NT2/D1 (cell line): ENCODE measurements around the gene SRSF12.
"Not testable (repeated sequence)": the region's sequence is repeated elsewhere in the genome, so short reads cannot be mapped to it uniquely, and the experiment has no call there.

ENCODE experiments used
- DNase-seq: peaks from one replicate; pipeline ENCODE4 v3.0.0-alpha.2; 2011; ENCODE audit warnings: low read depth, low spot score
- H3K27me3 ChIP-seq: 2 replicates; pipeline ENCODE4 v1.6.0; 2011; ENCODE audit warnings: mild to moderate bottlenecking; ENCODE audit not compliant: insufficient read length, insufficient read depth
- H3K36me3 ChIP-seq: 2 replicates; pipeline ENCODE4 v1.6.1; 2011; ENCODE audit warnings: mild to moderate bottlenecking, low read length, mixed read lengths; ENCODE audit not compliant: insufficient read depth, insufficient read length
- H3K4me1 ChIP-seq: 2 replicates; pipeline ENCODE4 v1.5.1; 2011; ENCODE audit not compliant: insufficient read depth, insufficient read length
- H3K4me3 ChIP-seq: 2 replicates; pipeline ENCODE4 v1.5.1; 2011; ENCODE audit warnings: low read depth; ENCODE audit not compliant: insufficient read length
- H3K9ac ChIP-seq: 2 replicates; pipeline ENCODE4 v1.6.0; 2011; ENCODE audit warnings: low read depth; ENCODE audit not compliant: insufficient read length
- H3K9me3 ChIP-seq: 2 replicates; pipeline ENCODE4 v1.5.1; 2011; ENCODE audit warnings: mild to moderate bottlenecking, low read length; ENCODE audit not compliant: insufficient read depth
- SUZ12 ChIP-seq: IDR thresholded peaks from 2 replicates; pipeline ENCODE4 v1.6.1; 2011; ENCODE audit not compliant: insufficient read length, insufficient read depth; ENCODE audit errors: extremely low read depth
- YY1 ChIP-seq: IDR thresholded peaks from 2 replicates; pipeline ENCODE4 v1.6.1; 2011; ENCODE audit not compliant: insufficient read length, insufficient read depth
- ZNF274 ChIP-seq: IDR thresholded peaks from 2 replicates; pipeline ENCODE4 v1.6.1; 2011; ENCODE audit warnings: mild to moderate bottlenecking, low read depth, low read length

SRSF12 gene

GRCh38 chr6:89068695-89069094 lies 49.2 kb downstream of the SRSF12 start:
- H3K4me1 ChIP-seq, result no peaks in the 10 kb centered on the region
- H3K9me3 ChIP-seq, result no peaks in the 10 kb centered on the region
- H3K36me3 ChIP-seq, result no peaks in the 10 kb centered on the region
- H3K9ac ChIP-seq, result no peak overlapping the region
- H3K4me3 ChIP-seq, result no peak overlapping the region
- H3K27me3 ChIP-seq, result no peaks in the 10 kb centered on the region
- DNase-seq, result no peak
- TF ChIP-seq YY1, result no peak
- TF ChIP-seq ZNF274, result no peak
- no peak for TF ChIP-seq SUZ12

DNA sequence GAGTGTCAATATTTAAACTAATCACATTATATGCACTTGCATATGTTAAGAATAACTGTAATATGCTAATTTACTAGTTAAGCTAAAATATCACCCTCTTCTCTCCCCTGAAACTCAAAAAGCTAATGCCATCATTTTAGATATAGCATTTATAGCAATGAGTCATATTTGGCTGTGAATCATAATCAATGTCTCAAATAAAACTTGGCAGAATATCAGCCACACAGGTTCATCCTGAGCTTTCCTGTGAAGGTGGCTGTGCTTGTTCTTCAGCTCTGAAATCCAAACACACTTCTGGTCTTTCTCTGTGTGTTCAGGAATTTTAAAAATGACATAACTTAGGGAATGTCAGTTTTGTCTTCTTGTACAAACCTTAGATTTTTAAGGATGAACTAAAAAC lies 50.1 kb downstream of the SRSF12 start:
- Histone ChIP-seq H3K4me3 (no peak overlapping the region), H3K4me1 (no peaks in the 10 kb centered on the region), H3K36me3 (no peaks in the 10 kb centered on the region), H3K27me3 (no peaks in the 10 kb centered on the region), H3K9ac (no peak overlapping the region), H3K9me3 (no peaks in the 10 kb centered on the region)
- DNase-seq, result no peak
- no peak for TF ChIP-seq YY1
- TF ChIP-seq ZNF274, result no peak
- TF ChIP-seq SUZ12, result no peak

DNA sequence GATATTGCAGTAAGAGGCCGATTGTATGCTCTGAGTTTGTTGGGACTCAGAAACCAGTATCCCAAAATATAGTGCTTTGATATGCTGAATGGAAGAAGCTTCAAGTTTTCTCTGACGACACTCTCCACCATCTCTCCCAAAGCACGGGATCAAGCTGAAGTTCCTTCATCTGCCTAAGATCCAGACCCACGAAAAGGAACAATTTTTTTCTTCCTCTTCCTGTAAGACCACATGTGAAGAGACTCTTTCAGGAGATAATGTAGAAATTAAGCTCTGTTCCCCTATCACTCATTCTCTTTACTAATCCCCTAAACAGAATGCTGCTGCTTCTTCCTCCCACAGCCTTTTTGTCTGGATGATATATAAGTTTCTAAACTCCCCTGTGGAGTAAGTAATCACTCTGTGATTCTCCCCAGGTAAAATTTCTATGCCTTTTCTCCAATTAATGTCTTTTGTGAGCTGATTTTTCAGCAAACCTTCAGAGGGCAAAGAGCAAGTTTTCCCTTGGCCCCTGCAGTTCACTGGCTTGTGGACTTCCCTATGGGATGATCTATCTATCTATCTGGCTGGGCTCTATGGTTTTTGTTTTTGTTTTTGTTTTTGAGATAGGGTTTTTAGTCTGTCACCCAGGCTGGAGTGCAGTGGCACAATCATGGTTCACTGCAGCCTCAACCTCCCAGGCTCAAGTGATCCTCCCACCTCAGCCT lies 50.8 kb downstream of the SRSF12 start:
- H3K9me3 ChIP-seq, result no peaks in the 10 kb centered on the region
- no peak overlapping the region for H3K9ac ChIP-seq
- no peaks in the 10 kb centered on the region for H3K4me1 ChIP-seq
- TF ChIP-seq SUZ12 (no peak), YY1 (no peak), ZNF274 (no peak)
- no peak for DNase-seq
- H3K36me3 ChIP-seq, result no peaks in the 10 kb centered on the region
- no peak overlapping the region for H3K4me3 ChIP-seq
- H3K27me3 ChIP-seq, result no peaks in the 10 kb centered on the region

DNA sequence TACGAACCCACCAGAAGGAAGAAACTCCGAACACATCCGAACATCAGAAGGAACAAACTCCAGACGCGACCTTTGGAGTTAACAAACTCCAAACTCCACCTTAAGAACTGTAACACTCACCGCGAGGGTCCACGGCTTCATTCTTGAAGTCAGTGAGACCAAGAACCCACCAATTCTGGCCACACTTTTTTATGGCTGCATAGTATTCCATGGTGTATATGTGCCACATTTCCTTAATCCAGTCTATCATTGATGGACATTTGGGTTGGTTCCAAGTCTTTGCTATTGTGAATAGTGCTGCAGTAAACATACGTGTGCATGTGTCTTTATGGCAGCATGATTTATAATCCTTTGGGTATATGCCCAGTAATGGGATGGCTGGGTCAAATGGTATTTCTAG lies 51.8 kb downstream of the SRSF12 start:
- H3K4me1 ChIP-seq, H3K27me3 ChIP-seq, H3K36me3 ChIP-seq, DNase-seq, H3K9ac ChIP-seq, H3K9me3 ChIP-seq, H3K4me3 ChIP-seq: not testable (repeated sequence)

DNA sequence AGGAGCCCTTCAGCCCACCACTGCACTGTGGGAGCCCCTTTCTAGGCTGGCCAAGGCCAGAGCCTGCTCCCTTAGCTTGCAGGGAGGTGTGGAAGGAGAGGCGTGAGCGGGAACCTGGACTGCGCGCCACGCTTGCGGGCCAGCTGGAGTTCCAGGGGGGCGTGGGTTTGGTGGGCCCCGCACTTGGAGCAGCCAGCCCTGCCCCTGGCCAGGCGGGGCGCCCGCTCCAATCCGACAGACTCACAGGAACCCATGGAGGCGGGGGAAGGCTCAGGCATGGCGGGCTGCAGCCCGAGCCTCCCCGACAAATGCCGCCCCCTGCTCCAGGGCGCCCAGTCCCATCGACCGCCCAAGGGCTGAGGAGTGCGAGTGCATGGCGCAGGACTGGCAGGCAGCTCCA lies 52.9 kb downstream of the SRSF12 start:
- not testable (repeated sequence) for H3K4me1 ChIP-seq, H3K9ac ChIP-seq, H3K4me3 ChIP-seq, H3K9me3 ChIP-seq, H3K36me3 ChIP-seq, DNase-seq, H3K27me3 ChIP-seq

- Histone ChIP-seq H3K4me3 (no peak overlapping the region), H3K9ac (no peak overlapping the region), H3K4me1 (no peaks in the 10 kb centered on the region), H3K36me3 (no peaks in the 10 kb centered on the region), H3K9me3 (no peaks in the 10 kb centered on the region), H3K27me3 (no peaks in the 10 kb centered on the region)
- no peak for TF ChIP-seq YY1
- TF ChIP-seq ZNF274, result no peak
- TF ChIP-seq SUZ12, result no peak
- no peak for DNase-seq
These were observed 54.0 kb downstream of the SRSF12 start for GRCh38 chr6:89063881-89064280.

DNA sequence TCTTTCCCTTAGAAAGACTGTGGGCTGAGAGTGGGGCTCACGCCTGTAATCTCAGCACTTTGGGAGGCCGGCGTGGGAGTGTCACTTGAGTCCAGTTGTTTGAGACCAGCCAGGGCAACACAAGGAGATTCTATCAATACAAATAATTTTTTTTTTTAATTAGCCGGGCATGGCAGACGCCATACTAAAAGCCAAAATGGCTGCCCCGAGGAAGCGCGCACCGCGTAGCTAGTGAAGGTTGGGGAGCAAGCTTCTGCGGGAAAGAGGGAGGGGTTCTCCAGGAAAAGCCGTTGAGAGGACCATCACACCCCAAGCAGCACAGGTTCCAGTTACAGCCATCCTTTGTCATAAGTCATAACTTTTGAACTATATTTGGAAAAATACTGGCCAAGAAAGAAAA lies 58.6 kb downstream of the SRSF12 start:
- no peak for TF ChIP-seq YY1
- no peak for TF ChIP-seq SUZ12
- TF ChIP-seq ZNF274, result no peak
- no peak overlapping the region for H3K9ac ChIP-seq
- H3K4me3 ChIP-seq, result no peak overlapping the region
- no peaks in the 10 kb centered on the region for H3K4me1 ChIP-seq
- no peak for DNase-seq
- H3K27me3 ChIP-seq, result no peaks in the 10 kb centered on the region
- H3K9me3 ChIP-seq, result no peaks in the 10 kb centered on the region
- H3K36me3 ChIP-seq, result no peaks in the 10 kb centered on the region

DNA sequence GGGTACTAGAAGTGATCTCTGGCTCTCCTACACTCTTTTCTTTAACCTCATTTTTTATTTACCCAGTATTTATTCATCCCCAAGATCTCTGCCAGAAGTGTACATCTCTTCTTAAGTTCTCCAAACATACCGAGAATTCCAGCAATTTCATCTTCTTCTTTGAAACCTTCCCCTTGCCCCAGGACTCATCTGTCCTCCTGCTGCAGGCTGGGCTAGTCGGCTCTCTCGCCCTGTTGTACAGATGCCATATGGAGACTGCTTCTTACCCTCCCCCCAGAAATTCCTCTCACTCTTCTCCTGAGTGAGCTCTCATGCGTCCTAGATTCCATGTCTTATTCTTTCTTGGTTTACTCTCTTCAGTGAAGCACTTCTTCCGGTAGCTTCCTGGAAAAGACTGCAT lies 59.2 kb downstream of the SRSF12 start:
- no peaks in the 10 kb centered on the region for H3K9me3 ChIP-seq
- DNase-seq, result no peak
- H3K4me1 ChIP-seq, result no peaks in the 10 kb centered on the region
- TF ChIP-seq YY1, result no peak
- TF ChIP-seq SUZ12, result no peak
- no peak for TF ChIP-seq ZNF274
- H3K4me3 ChIP-seq, result no peak overlapping the region
- no peaks in the 10 kb centered on the region for H3K36me3 ChIP-seq
- no peaks in the 10 kb centered on the region for H3K27me3 ChIP-seq
- no peak overlapping the region for H3K9ac ChIP-seq
